Measurements from ENCODE around the gene NTN1. TPM values are rescaled to one million over a fixed set of nuclear protein-coding genes. Genes with fewer than 3 reads are reported as not detected.

The NTN1 gene
- total and polyA plus RNA-seq, 12 donors = 0.12 to 0.84 (median 0.28) TPM

GRCh38 chr17:9138161-9138717, 116.9 kb downstream of the NTN1 start:
- H3K36me3 ChIP-seq (replicated peaks in 1 of 2) = no peaks in the 10 kb centered on the region
- no peaks in the 10 kb centered on the region for H3K4me1 ChIP-seq (replicated peaks in 1 of 2)
- H3K9me3 ChIP-seq (replicated peaks in 1 of 3) = no peaks in the 10 kb centered on the region
- H3K27ac ChIP-seq = no peak overlapping the region
- no peak for TF ChIP-seq CTCF (IDR thresholded peaks at IDR 0.05)
- TF ChIP-seq POLR2A (IDR thresholded peaks at IDR 0.05) = no peak
- H3K4me3 ChIP-seq = no peak overlapping the region
- 70 to 85% (median 83%) methylated on average over 17 of the region's 17 CpGs for WGBS, 4 donors
- DNase-seq = no peak
- intact Hi-C loops (cut with DNase I) = no loop called here
- no peaks in the 10 kb centered on the region for H3K27me3 ChIP-seq

- intact Hi-C loops (cut with DNase I) = no loop called here
- no peaks in the 10 kb centered on the region for H3K4me1 ChIP-seq (replicated peaks in 1 of 2)
- DNase-seq = no peak
- no peaks in the 10 kb centered on the region for H3K27me3 ChIP-seq
- WGBS, 4 donors = 68 to 74% (median 72%) methylated on average over 2 of the region's 2 CpGs
- H3K27ac ChIP-seq = no peak overlapping the region
- no peak for TF ChIP-seq CTCF (IDR thresholded peaks at IDR 0.05)
- TF ChIP-seq POLR2A (IDR thresholded peaks at IDR 0.05) = no peak
- H3K4me3 ChIP-seq = no peak overlapping the region
- no peaks in the 10 kb centered on the region for H3K36me3 ChIP-seq (replicated peaks in 1 of 2)
- H3K9me3 ChIP-seq (replicated peaks in 1 of 3) = no peaks in the 10 kb centered on the region
These were observed 118.4 kb downstream of the NTN1 start for GRCh38 chr17:9139695-9140094.

GRCh38 chr17:9140550-9141424, 119.5 kb downstream of the NTN1 start:
- 78 to 85% (median 82%) methylated on average over 13 of the region's 13 CpGs for WGBS, 4 donors
- intact Hi-C loops (cut with DNase I) = no loop called here
- no peaks in the 10 kb centered on the region for H3K4me1 ChIP-seq (replicated peaks in 1 of 2)

DNA sequence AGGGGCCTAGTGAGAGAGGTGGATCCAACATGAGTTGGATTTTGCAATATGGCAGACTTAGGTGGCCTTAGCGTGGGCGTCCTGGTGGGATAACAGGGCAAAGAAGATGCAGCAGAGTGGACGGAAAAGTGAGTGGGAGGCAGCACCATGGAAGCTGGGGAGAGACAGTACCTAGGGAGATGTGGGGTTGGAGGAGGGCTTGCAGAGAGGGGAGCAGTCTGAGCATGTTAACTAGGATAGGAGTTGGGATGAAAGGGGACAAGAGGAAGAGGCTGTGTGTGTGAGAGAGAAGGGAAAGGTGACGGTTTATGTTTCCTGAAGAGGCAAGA, 120.1 kb downstream of the NTN1 start:
- Histone ChIP-seq H3K9me3 (replicated peaks in 1 of 3) (no peaks in the 10 kb centered on the region), H3K4me1 (replicated peaks in 1 of 2) (no peaks in the 10 kb centered on the region)

More at GRCh38 chr17:9140550-9141424, 119.5 kb downstream of the NTN1 start:
- Histone ChIP-seq H3K27me3 (no peaks in the 10 kb centered on the region), H3K27ac (no peak overlapping the region), H3K4me3 (no peak overlapping the region), H3K9me3 (replicated peaks in 1 of 3) (no peaks in the 10 kb centered on the region), H3K36me3 (replicated peaks in 1 of 2) (no peaks in the 10 kb centered on the region)
- no peak for DNase-seq
- TF ChIP-seq CTCF (IDR thresholded peaks at IDR 0.05) (no peak), POLR2A (IDR thresholded peaks at IDR 0.05) (no peak)

More for the DNA sequence above, 120.1 kb downstream of the NTN1 start:
- no peaks in the 10 kb centered on the region for H3K36me3 ChIP-seq (replicated peaks in 1 of 2)
- intact Hi-C loops (cut with DNase I) = no loop called here
- H3K4me3 ChIP-seq = no peak overlapping the region
- no peaks in the 10 kb centered on the region for H3K27me3 ChIP-seq
- no peak for DNase-seq
- WGBS, 4 donors = 77 to 95% (median 83%) methylated on average over 4 of the region's 4 CpGs
- H3K27ac ChIP-seq = no peak overlapping the region
- TF ChIP-seq CTCF (IDR thresholded peaks at IDR 0.05) (no peak), POLR2A (IDR thresholded peaks at IDR 0.05) (no peak)

All from adrenal gland (tissue), 12 donors.